Measurements from ENCODE around the gene AKAP3. TPM values are rescaled to one million over a fixed set of nuclear protein-coding genes. Genes with fewer than 3 reads are reported as not detected.
A peak's percentile ranks its signal among the peaks of the same experiment; 100 is the strongest.

AKAP3 gene
- total and polyA plus RNA-seq, 10 of the 15 experiments (the other 5 are each of a cell fraction or from before 2014, with no cell fraction given), result 0.40 to 2.4 (median 1.3) TPM

DNA sequence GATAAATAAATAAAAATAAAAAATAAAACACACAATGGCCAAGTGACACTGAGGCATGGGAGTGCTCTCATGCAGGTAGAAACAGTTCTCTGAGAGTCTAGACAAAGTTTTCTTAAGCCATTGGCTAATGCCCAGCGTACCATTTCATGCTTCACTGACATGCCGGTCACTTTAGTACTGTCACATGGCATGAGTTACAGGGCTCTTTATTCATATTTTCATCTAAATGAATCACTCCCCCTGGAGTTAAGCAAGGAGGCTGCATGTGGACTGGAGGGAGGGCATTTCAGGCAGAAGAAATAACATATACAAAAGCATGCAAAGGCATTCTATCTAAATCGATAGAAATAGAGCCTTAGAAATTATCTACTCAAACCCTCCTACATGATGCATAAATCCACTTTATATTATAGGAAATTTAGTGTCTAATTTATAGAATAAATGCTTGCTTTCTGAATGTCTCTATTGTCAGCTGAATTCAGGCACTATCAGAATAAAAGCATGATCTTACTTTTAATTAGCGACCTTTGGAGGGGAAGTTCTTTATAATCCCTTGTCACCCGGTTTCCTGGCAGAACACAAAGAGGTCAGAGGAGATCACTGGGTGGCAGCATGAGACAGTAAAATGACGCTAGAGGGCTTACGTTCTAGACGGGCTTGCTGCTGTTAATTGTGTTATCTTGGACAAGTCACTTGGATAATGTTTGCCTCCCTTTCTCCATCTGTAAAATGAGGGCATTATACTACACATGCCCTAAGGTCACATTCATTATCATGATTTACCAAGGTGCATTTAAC, 69.3 kb downstream of the AKAP3 start:
- H3K4me1 ChIP-seq (ENCODE audit: control insufficient read depth, insufficient read depth, low read length), result no peaks in the 10 kb centered on the region
- RAD21 ChIA-PET (ENCODE audit: unreplicated experiment), result no interaction called here
- H3K4me3 ChIP-seq, result no peak overlapping the region
- no peak for DNase-seq (ENCODE audit: low read depth, low spot score)
- no peak overlapping the region for H3K9ac ChIP-seq (ENCODE audit: control insufficient read depth, insufficient read depth, low read length)
- no peaks in the 10 kb centered on the region for H3K79me2 ChIP-seq (ENCODE audit: control insufficient read depth, insufficient read depth, low read length)
- CTCF ChIA-PET, result interaction anchor here (0.8 to 1.7 kb wide), 4 partner anchors 74 to 442 kb away, joined by 3 to 8 read pairs (median 4); no protein-coding TSS in a partner anchor
- TF ChIP-seq HCFC1 (IDR thresholded peaks at IDR 0.05; ENCODE audit: low read length) (no peak), NR2F1 (conservative IDR thresholded peaks at IDR 0.05) (no peak), SMC3 (IDR thresholded peaks at IDR 0.05; ENCODE audit: borderline replicate concordance, low read length) (peak; percentile 26; the same call in 1 of the 2 replicates), RAD21 (IDR thresholded peaks at IDR 0.05; ENCODE audit: insufficient read depth, low read depth, low read length) (peak; percentile 50)
- TF ChIP-seq, protein P1, sequence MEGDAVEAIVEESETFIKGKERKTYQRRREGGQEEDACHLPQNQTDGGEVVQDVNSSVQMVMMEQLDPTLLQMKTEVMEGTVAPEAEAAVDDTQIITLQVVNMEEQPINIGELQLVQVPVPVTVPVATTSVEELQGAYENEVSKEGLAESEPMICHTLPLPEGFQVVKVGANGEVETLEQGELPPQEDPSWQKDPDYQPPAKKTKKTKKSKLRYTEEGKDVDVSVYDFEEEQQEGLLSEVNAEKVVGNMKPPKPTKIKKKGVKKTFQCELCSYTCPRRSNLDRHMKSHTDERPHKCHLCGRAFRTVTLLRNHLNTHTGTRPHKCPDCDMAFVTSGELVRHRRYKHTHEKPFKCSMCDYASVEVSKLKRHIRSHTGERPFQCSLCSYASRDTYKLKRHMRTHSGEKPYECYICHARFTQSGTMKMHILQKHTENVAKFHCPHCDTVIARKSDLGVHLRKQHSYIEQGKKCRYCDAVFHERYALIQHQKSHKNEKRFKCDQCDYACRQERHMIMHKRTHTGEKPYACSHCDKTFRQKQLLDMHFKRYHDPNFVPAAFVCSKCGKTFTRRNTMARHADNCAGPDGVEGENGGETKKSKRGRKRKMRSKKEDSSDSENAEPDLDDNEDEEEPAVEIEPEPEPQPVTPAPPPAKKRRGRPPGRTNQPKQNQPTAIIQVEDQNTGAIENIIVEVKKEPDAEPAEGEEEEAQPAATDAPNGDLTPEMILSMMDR (IDR thresholded peaks at IDR 0.05 in 2 of 3, conservative IDR thresholded peaks at IDR 0.05 in 1 of 3; ENCODE audit: control insufficient read depth in 2 of 3, extremely low read depth in 1 of 3, insufficient read depth in 1 of 3, low read depth in 3 of 3, low read length in 3 of 3), result peak; percentile 23 to 45 (median 40); a peak in 4 of 6 replicates
- no peaks in the 10 kb centered on the region for H3K36me3 ChIP-seq (ENCODE audit: control insufficient read depth in 2 of 2, insufficient read depth in 2 of 2, low read length in 1 of 2)
- SMC1A ChIA-PET (ENCODE audit: uncharacterized antibody, unreplicated experiment), result interaction anchor here (1.3 kb wide), 1 partner anchor 178 kb away, joined by 8 read pairs; no protein-coding TSS in a partner anchor
- no peaks in the 10 kb centered on the region for H3K9me3 ChIP-seq (replicated peaks; ENCODE audit: control insufficient read depth, insufficient read depth, low read length)
- ATAC-seq, result peak; percentile 65
- POLR2A ChIA-PET, result interaction anchor here (0.5 kb wide), 1 partner anchor 181 kb away, joined by 3 read pairs; no protein-coding TSS in a partner anchor
- no TSS peak for BruUV-seq (replicated peaks)
- in situ Hi-C loops (cut with MboI), result loop anchor here (5.0 kb wide), 1 partner anchor 178 kb away; no protein-coding TSS in a partner anchor
- intact Hi-C loops (cut with micrococcal nuclease; ENCODE audit: unreplicated experiment), result loop anchor here (2.0 kb wide), 1 partner anchor 179 kb away; no protein-coding TSS in a partner anchor
- FAIRE-seq, result peak; percentile 76
- no peak overlapping the region for H3K27ac ChIP-seq (ENCODE audit: control insufficient read depth, insufficient read depth)
- no peaks in the 10 kb centered on the region for H3K27me3 ChIP-seq (replicated peaks in 1 of 2; ENCODE audit: control insufficient read depth in 2 of 2, insufficient read depth in 2 of 2, low read length in 1 of 2)
- no peak overlapping the region for H2AFZ ChIP-seq (ENCODE audit: control insufficient read depth, low read depth, low read length)
- H3K4me2 ChIP-seq (ENCODE audit: control insufficient read depth, insufficient read depth), result no peak overlapping the region
- H4K20me1 ChIP-seq (ENCODE audit: control insufficient read depth, insufficient read depth), result no peaks in the 10 kb centered on the region
- 44% methylated on average over 8 of the region's 8 CpGs for WGBS (ENCODE audit: insufficient coverage, insufficient replicate concordance, low lambda C conversion rate, missing lambda C conversion rate)
